GM19043 (cell line): ENCODE data around the gene ATP6V0E1.

ENCODE experiments used
- ATAC-seq: cut with Tn5 transposase; IDR thresholded peaks from one replicate; pipeline ENCODE4 v1.9.1; 2021; ENCODE audit warnings: low read depth; ENCODE audit not compliant: unreplicated experiment

Gene ATP6V0E1

DNA sequence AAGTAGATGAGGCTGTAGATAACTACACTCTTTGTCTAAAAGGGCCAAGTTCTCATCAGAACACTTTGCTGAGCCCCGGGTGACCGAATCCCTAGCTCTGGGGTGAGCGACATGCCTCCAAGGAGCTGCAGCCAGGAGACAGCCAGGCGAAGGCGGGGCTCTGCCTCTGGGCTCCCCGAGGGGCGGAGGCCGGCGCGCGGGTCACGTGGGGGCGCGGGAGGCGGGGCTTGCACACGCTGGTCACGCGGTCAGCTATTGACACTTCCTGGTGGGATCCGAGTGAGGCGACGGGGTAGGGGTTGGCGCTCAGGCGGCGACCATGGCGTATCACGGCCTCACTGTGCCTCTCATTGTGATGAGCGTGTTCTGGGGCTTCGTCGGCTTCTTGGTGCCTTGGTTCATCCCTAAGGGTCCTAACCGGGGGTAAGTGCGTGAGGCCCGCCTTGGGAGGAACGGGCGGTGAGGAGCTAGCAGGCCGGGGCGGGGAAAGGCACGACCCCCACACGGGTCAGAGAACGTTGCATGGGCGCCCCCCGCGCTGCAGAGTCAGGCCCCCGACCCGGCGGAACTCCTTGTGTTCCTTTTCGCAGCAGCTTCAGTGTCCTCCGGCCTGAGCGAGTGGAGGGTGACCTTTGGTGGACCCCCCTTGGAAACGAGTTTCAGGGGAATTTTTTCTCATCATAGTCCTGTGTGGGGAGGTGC is at the start of gene ATP6V0E1:
Gene ATP6V0E1, plus strand, starts transcription at position 230 of the 702 bp plus-strand sequence. Its CDS starts 90 bp downstream, at position 320.
- peak; percentile 87 for ATAC-seq

- no peak for ATAC-seq
Observed at GRCh38 chr5:172935096-172935495, 48.5 kb upstream of the ATP6V0E1 start.

- no peak for ATAC-seq
Observed at GRCh38 chr5:172936401-172936800, 47.2 kb upstream of the ATP6V0E1 start.

DNA sequence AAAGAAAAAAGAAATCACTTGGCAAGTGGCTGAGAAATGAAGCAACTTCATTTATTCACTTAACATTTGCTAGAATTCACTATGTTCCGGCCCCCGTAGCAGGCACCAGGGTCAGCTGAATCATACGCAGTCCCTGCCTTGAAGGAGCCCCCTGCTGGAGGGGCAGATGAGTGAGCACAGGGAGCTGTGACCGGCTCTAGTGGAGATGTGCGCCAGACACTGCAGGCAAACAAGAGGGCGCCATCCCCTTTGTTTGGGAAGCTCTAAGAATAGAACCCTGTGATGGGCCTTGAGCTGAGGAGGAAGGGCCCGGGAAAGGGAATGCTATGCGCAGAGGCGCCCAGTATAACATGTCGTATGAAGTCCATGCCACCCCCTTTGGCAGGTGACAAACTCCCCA is 44.5 kb upstream of the ATP6V0E1 start:
- no peak for ATAC-seq

DNA sequence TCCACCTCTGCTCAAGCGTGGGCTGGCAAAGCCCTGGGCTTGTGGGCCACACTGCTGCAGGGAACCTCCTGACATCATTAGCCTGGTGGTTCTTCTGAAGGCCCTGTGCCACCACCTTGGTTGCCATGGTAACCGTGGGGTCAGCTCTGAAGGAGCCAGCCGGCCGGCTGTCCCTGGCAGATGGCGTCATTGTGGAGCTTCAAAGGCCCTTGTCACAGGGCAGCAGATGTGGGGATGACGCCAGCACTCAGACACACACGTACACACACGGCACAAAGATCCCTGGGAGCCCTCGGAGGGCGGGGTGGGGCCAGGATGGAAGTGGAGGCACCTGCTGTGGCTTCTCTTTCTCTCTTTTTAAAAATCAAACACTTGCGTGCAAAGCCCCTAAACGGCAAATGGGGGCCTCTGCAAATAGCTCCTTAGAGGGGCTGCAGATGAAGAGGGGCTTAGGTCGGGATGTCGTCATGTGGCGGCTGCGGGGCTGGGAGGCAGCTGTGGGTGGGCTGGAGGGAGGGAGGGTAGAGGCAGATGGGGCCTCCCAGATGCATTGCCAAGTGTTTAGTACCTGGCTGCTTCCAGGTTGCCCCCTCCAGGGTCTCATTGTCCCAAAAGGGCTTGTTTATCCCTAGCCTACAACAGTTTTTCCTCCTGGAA is 43.8 kb upstream of the ATP6V0E1 start:
- ATAC-seq = no peak

GRCh38 chr5:172940268-172941066 is 43.1 kb upstream of the ATP6V0E1 start:
- no peak for ATAC-seq

DNA sequence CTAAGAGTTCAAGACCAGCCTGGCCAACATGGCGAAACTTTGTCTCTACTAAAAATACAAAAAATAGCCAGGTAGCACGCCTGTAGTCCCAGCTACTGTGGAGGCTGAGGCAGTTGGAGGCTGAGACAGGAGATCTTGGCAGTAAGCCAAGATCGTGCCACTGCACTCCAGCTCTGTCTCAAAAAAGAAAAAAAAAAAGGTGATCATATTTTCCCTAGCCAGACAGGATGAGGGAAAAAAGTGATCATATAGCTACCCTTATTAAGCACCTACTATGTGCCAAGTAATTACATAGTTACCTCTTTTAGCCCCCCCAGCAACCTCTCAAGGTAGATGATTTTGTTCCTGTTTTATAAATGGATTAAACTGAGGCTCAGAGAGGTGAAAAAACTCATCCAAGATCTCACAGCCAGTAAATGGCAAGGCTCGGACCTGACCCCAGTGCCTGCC is 42.5 kb upstream of the ATP6V0E1 start:
- ATAC-seq = no peak

DNA sequence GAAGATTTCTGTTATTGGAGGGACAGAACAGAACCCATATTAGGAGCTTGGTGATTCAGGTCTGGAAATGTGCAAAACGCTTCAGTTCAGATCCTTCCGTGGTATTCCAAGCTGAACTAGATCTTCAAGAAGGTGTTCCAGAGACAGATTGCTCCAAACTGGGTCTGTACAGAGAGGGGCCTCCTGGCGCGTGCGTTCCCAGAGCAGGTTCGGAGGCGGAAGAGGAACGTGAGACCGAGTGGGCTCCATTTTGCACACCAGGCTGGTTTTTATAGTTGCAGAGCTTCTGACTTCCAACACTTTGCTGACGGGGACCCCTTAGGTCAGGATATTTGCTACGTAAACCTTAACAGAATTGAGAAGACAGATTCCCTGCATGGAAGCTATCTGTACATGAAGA is 41.0 kb upstream of the ATP6V0E1 start:
- ATAC-seq = no peak

DNA sequence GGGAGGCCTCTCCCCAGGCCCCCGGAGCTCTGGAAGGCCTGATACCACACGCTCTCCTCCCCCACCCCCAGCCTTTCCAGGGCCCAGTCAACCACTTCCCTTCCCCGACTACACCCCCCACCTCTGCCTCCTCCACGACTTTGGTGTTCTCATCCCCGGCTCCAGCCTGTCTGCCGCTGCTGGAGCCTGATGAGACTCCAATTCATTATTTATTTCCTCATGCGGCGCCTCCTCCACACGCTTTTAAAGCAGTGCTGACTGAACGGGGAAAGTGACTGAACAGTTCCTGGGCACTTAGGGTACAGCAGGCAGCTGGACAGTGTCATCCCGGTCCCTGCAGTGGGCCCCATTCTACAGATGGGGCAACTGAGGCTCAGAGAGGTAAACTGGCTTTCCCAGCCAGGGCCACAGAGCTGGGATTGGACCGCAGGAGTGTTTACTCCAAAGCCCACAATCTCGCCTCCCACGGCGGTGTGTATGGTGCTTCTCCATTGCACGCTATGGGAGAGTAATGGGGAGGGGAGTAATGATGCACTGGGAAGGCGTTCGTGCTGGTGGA is 40.2 kb upstream of the ATP6V0E1 start:
- ATAC-seq = no peak

DNA sequence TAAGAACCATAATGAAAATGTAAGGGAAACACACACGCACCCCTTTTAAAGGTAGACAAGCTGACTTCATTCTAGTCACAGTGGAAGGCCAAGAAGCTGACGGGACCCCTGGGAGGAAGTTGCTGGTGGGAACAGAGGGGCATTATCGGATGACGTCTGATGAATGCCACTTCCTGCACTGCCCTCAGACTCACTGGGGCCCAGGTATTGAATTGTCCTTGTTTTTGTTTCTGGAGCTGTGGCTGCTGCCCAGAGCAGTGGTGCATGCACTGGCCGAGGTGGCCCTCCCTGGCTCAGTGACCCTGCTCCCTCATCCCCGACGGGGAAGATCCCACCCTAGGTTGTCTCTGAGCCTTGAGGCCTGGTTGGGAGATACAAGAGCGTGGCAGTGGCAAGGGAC is 39.7 kb upstream of the ATP6V0E1 start:
- no peak for ATAC-seq

- ATAC-seq = no peak
Observed at GRCh38 chr5:172944741-172945140, 38.8 kb upstream of the ATP6V0E1 start.

GRCh38 chr5:172945151-172945550 is 38.4 kb upstream of the ATP6V0E1 start:
- no peak for ATAC-seq

DNA sequence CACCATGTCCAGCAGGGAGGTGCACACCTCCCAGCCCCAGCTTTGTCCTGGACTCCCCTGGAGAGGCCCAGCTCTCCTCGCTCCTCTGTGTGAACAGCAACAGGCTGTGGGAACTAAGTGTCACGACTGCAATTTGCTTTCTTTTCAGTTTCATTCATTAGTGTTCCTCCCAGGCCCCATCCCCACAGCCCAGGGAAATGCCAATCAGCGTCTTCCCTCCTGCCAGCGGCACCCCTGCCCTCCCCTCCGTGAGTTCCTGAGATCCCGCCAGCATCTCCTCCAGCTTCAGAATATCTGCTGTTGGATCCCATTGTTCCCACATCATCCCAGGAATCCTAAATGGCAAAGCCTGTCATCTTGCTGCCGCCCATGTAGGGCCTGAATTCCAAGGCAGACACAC is 37.4 kb upstream of the ATP6V0E1 start:
- ATAC-seq = no peak

DNA sequence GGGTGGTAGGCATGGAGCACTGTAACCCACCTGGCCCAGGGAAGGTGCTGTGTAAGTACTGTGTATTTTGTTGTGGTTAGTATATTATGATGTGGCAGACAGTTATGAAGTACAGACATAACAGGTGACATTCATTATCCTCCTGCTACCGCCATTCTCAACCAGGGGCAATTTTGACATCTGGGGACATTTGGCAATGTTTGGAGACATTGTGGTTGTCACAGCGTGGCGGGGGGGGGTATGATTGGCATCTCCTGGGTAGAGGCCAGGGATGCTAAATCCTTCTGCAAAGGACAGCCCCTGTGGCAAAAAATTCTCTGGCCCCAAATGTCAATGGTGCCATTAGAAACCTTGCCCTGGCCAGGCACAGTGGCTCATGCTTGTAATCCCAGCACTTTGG is 34.1 kb upstream of the ATP6V0E1 start:
- no peak for ATAC-seq

DNA sequence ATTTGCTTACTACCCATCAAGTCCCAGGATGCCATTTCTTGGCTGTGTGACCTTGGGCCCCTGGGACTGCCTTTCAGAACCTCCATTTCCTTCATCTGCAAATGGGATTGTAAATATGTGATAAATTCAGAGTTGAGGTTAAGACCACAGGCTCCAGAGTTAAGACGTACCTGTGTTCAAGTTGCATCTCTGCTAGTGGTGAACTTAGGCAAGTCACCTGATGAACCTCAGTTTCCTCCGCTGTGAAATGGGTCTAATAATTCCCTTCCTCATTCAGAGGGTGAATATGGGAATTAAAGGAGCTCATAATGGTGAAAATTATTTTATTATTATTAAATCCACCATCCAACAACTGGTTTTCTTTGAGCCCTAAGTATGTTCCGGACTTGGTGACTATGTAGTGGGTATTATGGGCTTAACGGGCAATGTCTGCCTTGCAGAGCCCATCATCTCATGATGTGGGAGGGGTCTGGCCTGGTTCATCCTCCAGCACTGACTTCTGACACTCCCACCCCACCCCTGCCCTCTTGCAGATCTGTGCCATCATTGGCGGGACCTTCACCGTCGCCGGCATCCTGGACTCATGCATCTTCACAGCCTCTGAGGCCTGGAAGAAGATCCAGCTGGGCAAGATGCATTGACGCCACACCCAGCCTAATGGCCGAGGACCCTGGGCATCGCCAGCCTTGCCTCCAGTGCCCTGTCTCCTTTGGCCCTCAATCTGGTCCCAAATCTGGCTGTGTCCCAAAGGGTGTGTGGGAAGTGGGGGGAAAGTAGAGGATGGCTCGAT is 33.2 kb upstream of the ATP6V0E1 start:
- no peak for ATAC-seq

DNA sequence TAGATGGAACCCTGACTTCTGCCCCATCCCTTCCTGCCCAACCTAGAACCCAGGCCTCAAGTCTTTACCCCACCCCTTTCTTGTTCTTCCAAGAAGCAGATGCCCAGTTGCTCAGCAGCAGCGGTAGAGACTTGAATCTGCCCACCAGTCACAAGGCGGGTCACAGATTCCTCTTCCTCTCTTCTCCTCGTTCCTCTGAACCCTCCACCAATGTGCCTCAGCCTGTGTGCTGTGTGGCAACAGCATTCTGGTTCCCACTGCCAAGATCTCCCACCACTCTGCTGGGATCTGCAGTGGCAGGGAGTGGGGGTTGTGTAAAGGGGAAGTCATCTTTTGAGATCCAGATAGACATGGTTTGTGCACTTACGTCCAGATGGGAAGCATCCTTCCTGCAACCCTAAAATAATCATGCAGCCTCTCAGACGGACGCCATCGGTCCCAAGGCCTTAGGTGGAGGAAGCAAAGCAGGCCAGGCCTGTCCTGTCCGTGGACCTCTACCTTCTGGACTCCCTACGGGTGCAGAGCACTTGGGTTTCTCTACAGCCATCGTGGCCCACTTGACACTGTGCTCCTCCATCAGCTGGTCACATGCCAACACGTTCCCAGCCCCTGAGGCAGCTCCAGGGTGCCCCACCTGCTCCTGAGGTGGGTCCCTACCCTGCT is 32.1 kb upstream of the ATP6V0E1 start:
- no peak for ATAC-seq

DNA sequence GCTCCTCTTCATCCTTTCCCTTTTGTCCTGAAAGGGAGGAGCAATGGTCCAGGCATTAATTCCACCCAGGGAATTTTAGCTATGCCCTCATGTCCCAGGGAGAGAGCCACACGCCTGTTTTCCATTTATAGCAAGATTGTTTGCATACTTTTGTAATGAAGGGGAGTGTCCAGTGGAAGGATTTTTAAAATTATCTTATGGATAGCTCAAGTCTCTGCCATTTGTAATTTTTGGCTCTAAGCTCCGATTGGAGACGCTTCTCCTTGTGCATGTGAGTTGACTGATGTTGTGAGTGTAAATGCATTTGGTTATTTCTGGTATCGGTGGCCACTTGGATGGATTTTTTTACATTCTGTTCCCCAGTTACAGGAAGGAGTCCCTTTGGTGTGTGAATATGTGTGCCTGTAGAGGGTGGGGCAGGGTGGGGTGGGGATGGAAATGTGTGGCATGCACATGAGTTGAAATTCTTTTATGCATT is 31.5 kb upstream of the ATP6V0E1 start:
- ATAC-seq = no peak

GRCh38 chr5:172953776-172954675 is 29.5 kb upstream of the ATP6V0E1 start:
- ATAC-seq = no peak

- ATAC-seq = no peak
Observed at GRCh38 chr5:172954751-172955159, 28.8 kb upstream of the ATP6V0E1 start.
